ENCODE measurements around the gene MEGF6.
A peak's percentile ranks its signal among the peaks of the same experiment; 100 is the strongest.

The MEGF6 gene

GRCh38 chr1:3571263-3571662 lies 40.0 kb downstream of the MEGF6 start:
- DNase-seq = no peak

GRCh38 chr1:3570066-3570986 lies 41.0 kb downstream of the MEGF6 start:
- no peak for DNase-seq

GRCh38 chr1:3569436-3569835 lies 41.9 kb downstream of the MEGF6 start:
- no peak for DNase-seq

GRCh38 chr1:3568815-3569435 lies 42.4 kb downstream of the MEGF6 start:
- no peak for DNase-seq

- DNase-seq = no peak
Observed at GRCh38 chr1:3566951-3567804, 44.1 kb downstream of the MEGF6 start.

- no peak for DNase-seq
Observed at GRCh38 chr1:3566003-3566885, 45.1 kb downstream of the MEGF6 start.

- DNase-seq = peak; percentile 74
Observed at GRCh38 chr1:3564921-3565831, 46.1 kb downstream of the MEGF6 start.

- no peak for DNase-seq
Observed at GRCh38 chr1:3563610-3564009, 47.7 kb downstream of the MEGF6 start.

GRCh38 chr1:3563125-3563524 lies 48.2 kb downstream of the MEGF6 start:
- DNase-seq = no peak

GRCh38 chr1:3562712-3563111 lies 48.6 kb downstream of the MEGF6 start:
- no peak for DNase-seq

GRCh38 chr1:3561702-3562101 lies 49.6 kb downstream of the MEGF6 start:
- no peak for DNase-seq

- DNase-seq = peak; percentile 33
Observed at GRCh38 chr1:3560981-3561380, 50.3 kb downstream of the MEGF6 start.

- peak; percentile 49 for DNase-seq
Observed at GRCh38 chr1:3560251-3560871, 50.9 kb downstream of the MEGF6 start.

GRCh38 chr1:3558036-3558726 lies 53.1 kb downstream of the MEGF6 start:
- no peak for DNase-seq

- DNase-seq = no peak
Observed at GRCh38 chr1:3557366-3557765, 53.9 kb downstream of the MEGF6 start.

- DNase-seq = no peak
Observed at GRCh38 chr1:3556336-3556735, 55.0 kb downstream of the MEGF6 start.

- DNase-seq = no peak
Observed at GRCh38 chr1:3555131-3555920, 56.0 kb downstream of the MEGF6 start.

- no peak for DNase-seq
Observed at GRCh38 chr1:3553940-3554223, 57.4 kb downstream of the MEGF6 start.

- no peak for DNase-seq
Observed at GRCh38 chr1:3553166-3553939, 58.0 kb downstream of the MEGF6 start.

Data from retina (tissue), 1 donor.